ENCODE measurements around the gene SSBP2.

DNA sequence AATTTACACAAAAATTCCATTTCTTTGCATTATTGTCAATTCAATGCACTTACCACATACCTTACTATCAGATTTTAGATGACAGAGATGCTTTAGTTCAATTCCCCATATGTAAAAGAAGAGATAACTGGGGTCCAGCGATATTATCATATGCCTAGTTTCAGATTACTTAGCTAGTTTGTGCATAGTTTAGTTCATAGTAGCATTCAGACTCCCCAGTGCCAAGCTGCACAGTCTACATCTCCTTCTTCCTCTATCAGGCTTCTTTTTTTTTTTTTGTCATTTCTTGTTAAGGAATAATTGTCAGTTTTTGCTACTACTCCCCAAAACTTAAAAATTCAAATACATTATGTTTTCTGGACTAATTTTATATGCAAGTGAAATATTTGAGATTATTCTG is 175.0 kb downstream of the SSBP2 start:
- no peak for TF ChIP-seq RAD21 (IDR thresholded peaks at IDR 0.05; ENCODE audit: low read depth)
- TF ChIP-seq FOXM1 (IDR thresholded peaks at IDR 0.05; ENCODE audit: borderline replicate concordance, low read depth): no peak
- no peak for TF ChIP-seq ZBTB7A (IDR thresholded peaks at IDR 0.05; ENCODE audit: low read depth)
- TF ChIP-seq, protein P1, sequence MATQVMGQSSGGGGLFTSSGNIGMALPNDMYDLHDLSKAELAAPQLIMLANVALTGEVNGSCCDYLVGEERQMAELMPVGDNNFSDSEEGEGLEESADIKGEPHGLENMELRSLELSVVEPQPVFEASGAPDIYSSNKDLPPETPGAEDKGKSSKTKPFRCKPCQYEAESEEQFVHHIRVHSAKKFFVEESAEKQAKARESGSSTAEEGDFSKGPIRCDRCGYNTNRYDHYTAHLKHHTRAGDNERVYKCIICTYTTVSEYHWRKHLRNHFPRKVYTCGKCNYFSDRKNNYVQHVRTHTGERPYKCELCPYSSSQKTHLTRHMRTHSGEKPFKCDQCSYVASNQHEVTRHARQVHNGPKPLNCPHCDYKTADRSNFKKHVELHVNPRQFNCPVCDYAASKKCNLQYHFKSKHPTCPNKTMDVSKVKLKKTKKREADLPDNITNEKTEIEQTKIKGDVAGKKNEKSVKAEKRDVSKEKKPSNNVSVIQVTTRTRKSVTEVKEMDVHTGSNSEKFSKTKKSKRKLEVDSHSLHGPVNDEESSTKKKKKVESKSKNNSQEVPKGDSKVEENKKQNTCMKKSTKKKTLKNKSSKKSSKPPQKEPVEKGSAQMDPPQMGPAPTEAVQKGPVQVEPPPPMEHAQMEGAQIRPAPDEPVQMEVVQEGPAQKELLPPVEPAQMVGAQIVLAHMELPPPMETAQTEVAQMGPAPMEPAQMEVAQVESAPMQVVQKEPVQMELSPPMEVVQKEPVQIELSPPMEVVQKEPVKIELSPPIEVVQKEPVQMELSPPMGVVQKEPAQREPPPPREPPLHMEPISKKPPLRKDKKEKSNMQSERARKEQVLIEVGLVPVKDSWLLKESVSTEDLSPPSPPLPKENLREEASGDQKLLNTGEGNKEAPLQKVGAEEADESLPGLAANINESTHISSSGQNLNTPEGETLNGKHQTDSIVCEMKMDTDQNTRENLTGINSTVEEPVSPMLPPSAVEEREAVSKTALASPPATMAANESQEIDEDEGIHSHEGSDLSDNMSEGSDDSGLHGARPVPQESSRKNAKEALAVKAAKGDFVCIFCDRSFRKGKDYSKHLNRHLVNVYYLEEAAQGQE (IDR thresholded peaks at IDR 0.05; ENCODE audit: low read depth): no peak
- TF ChIP-seq EP300 (IDR thresholded peaks at IDR 0.05; ENCODE audit: borderline replicate concordance): no peak
- TF ChIP-seq TAF1 (IDR thresholded peaks at IDR 0.05; ENCODE audit: low read depth): no peak
- TF ChIP-seq, protein P2, sequence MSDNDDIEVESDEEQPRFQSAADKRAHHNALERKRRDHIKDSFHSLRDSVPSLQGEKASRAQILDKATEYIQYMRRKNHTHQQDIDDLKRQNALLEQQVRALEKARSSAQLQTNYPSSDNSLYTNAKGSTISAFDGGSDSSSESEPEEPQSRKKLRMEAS (IDR thresholded peaks at IDR 0.05): no peak
- TF ChIP-seq YY1 (IDR thresholded peaks at IDR 0.05; ENCODE audit: low read depth): no peak
- TF ChIP-seq NFIC (IDR thresholded peaks at IDR 0.05): no peak

Measured in Ishikawa (cell line).